Right lobe of liver (tissue), 6 donors: ENCODE results near the gene ROR2. TPM values are rescaled to one million over a fixed set of nuclear protein-coding genes. Genes with fewer than 3 reads are reported as not detected.
A peak's percentile ranks its signal among the peaks of the same experiment; 100 is the strongest.

ENCODE experiments used
- ATAC-seq, 4 donors: fragments of 200-7000 bp; cut with Tn5 transposase; one replicate each; pipeline ENCODE4 v1.9.1; 2020; ENCODE audit warnings: mild to moderate bottlenecking in 4 of 4, moderate library complexity in 4 of 4
- DNase-seq, 3 donors: peaks; one replicate each; pipeline ENCODE4 v3.0.0-alpha.2; 2020
- H3K27ac ChIP-seq, 3 donors: fragments of 200-600 bp; one replicate each; pipeline ENCODE4 v1.8.0; 2022
- H3K27me3 ChIP-seq, 2 donors: fragments of 200-600 bp; one replicate each; pipeline ENCODE4 v1.8.0; 2022
- H3K36me3 ChIP-seq, 4 donors: fragments of 200-600 bp; sonication (generic) in 1 of 4; one replicate each; pipeline versions ENCODE4 v1.5.1 to v1.8.0; 2017 to 2022; ENCODE audit warnings: control low read depth in 1 of 4
- H3K4me1 ChIP-seq, 4 donors: fragments of 200-600 bp; sonication (generic) in 1 of 4; one replicate each; pipeline versions ENCODE4 v1.5.1 to v1.8.0; 2017 to 2022; ENCODE audit warnings: control low read depth in 1 of 4
- H3K4me3 ChIP-seq, 3 donors: fragments of 200-600 bp; one replicate each; pipeline ENCODE4 v1.8.0; 2022
- H3K9me3 ChIP-seq, 4 donors: fragments of 200-600 bp; sonication (generic) in 1 of 4; one replicate each; pipeline versions ENCODE4 v1.5.1 to v1.8.0; 2017 to 2022; ENCODE audit warnings: control low read depth in 1 of 4
- CTCF ChIP-seq, 4 donors: fragments of 200-600 bp in 3 of 4; fragments of 450-650 bp in 1 of 4; IDR thresholded peaks; one replicate each; pipeline versions ENCODE4 v1.5.1 to v1.8.0; 2016 to 2022; ENCODE audit warnings: antibody characterized with exemption in 4 of 4, mild to moderate bottlenecking in 2 of 4
- POLR2A ChIP-seq: fragments of 450-650 bp; IDR thresholded peaks from one replicate; pipeline ENCODE4 v1.6.1; 2017; ENCODE audit warnings: antibody characterized with exemption, mild to moderate bottlenecking
- WGBS: methylation state at CpG from one replicate; pipeline ENCODE4 v1.1.6; 2018; ENCODE audit warnings: low coverage, low lambda C conversion rate; ENCODE audit not compliant: insufficient coverage; ENCODE audit errors: missing lambda C conversion rate; 5-methylcytosine and 5-hydroxymethylcytosine counted together
- intact Hi-C, 2 donors: fragments of 100-400 bp; cut with DNase I; formaldehyde crosslinking; loops; one replicate each; pipeline versions ENCODE4 v1.11.2 to v1.14.1; 2022
- total RNA-seq, 6 experiments: library from RNA; depleted of rRNA in 2 of 6; stranded (reverse); fragments of >200 nt in 2 of 6; fragmentation: NEBNext Ultra II Directional in 3 of 6; extraction: Animal tissue kit (Norgen Biotek cat#: 25700) in 3 of 6; gene quantifications; one replicate each; pipeline versions ENCODE4 v1.1.0 to v1.2.4, GENCODE V29; 2016 to 2023
- donor health status: DM: no; HTN: yes; CAD: no.
- donor health status: DM: no; HTN: no; CAD: no.
- donor health status: DM: no; HTN: no; CAD: no.
- donor health status: DM: no; HTN: yes; CAD: no.
- donor health status: DM: no; HTN: yes; CAD: no.

The ROR2 gene
- total RNA-seq, 6 experiments from 2014 or later: 0.12 to 1.2 (median 0.49) TPM; not detected in 1

- H3K9me3 ChIP-seq: no peaks in the 10 kb centered on the region
- H3K27ac ChIP-seq: no peak overlapping the region
- 70% methylated on average over 5 of the region's 5 CpGs for WGBS
- ATAC-seq: no peak
- TF ChIP-seq CTCF (IDR thresholded peaks at IDR 0.05) (no peak), POLR2A (no peak)
- DNase-seq: no peak
- H3K4me1 ChIP-seq: no peaks in the 10 kb centered on the region
- H3K4me3 ChIP-seq: no peak overlapping the region
- H3K27me3 ChIP-seq: no peaks in the 10 kb centered on the region
- no peaks in the 10 kb centered on the region for H3K36me3 ChIP-seq
- intact Hi-C loops: no loop called here
Measured at GRCh38 chr9:91937727-91938126, 12.3 kb downstream of the ROR2 start.

GRCh38 chr9:91937056-91937455, 13.0 kb downstream of the ROR2 start:
- no peak overlapping the region for H3K27ac ChIP-seq
- DNase-seq (no peak), ATAC-seq (no peak)
- no peaks in the 10 kb centered on the region for H3K9me3 ChIP-seq
- WGBS: 53% methylated on average over 9 of the region's 9 CpGs
- H3K36me3 ChIP-seq: no peaks in the 10 kb centered on the region
- no peak for TF ChIP-seq CTCF (IDR thresholded peaks at IDR 0.05)
- no peak for TF ChIP-seq POLR2A
- H3K27me3 ChIP-seq: no peaks in the 10 kb centered on the region
- intact Hi-C loops: no loop called here
- H3K4me3 ChIP-seq: no peak overlapping the region
- no peaks in the 10 kb centered on the region for H3K4me1 ChIP-seq

GRCh38 chr9:91935805-91936514, 14.1 kb downstream of the ROR2 start:
- Histone ChIP-seq H3K4me3 (no peak overlapping the region), H3K9me3 (peaks cover 0 to 8% (median 1%) of the 10 kb centered on the region in 4 donors), H3K4me1 (no peaks in the 10 kb centered on the region), H3K36me3 (no peaks in the 10 kb centered on the region), H3K27ac (no peak overlapping the region), H3K27me3 (no peaks in the 10 kb centered on the region)
- WGBS: 75% methylated on average over 9 of the region's 13 CpGs
- ATAC-seq (peak in 1 of 4 donors; percentile 18), DNase-seq (no peak)
- no peak for TF ChIP-seq POLR2A
- TF ChIP-seq CTCF (IDR thresholded peaks at IDR 0.05): no peak
- intact Hi-C loops: no loop called here

GRCh38 chr9:91935066-91935749, 14.8 kb downstream of the ROR2 start:
- peaks cover 0 to 15% (median 1%) of the 10 kb centered on the region in 4 donors for H3K9me3 ChIP-seq
- 56% methylated on average over 5 of the region's 13 CpGs for WGBS
- intact Hi-C loops: no loop called here
- H3K36me3 ChIP-seq: no peaks in the 10 kb centered on the region
- H3K4me1 ChIP-seq: no peaks in the 10 kb centered on the region
- no peak overlapping the region for H3K27ac ChIP-seq
- no peaks in the 10 kb centered on the region for H3K27me3 ChIP-seq
- DNase-seq (no peak), ATAC-seq (no peak)
- TF ChIP-seq POLR2A (no peak), CTCF (IDR thresholded peaks at IDR 0.05) (no peak)
- no peak overlapping the region for H3K4me3 ChIP-seq
